Ishikawa (cell line): ENCODE data around the gene ZNF367.

ENCODE experiments used
- EGR1 ChIP-seq: IDR thresholded peaks from 2 replicates; pipeline ENCODE4 v1.6.1; 2012
- EP300 ChIP-seq: IDR thresholded peaks from 2 replicates; pipeline ENCODE4 v1.6.1; 2012; ENCODE audit warnings: borderline replicate concordance
- MAX ChIP-seq: IDR thresholded peaks from 2 replicates; pipeline ENCODE4 v1.6.1; 2012
- REST ChIP-seq: IDR thresholded peaks from 2 replicates; pipeline ENCODE4 v1.6.1; 2012; ENCODE audit warnings: low read depth, mild to moderate bottlenecking
- TAF1 ChIP-seq: IDR thresholded peaks from 2 replicates; pipeline ENCODE4 v1.6.1; 2012; ENCODE audit warnings: low read depth, mild to moderate bottlenecking
- USF1 ChIP-seq: IDR thresholded peaks from 2 replicates; pipeline ENCODE4 v1.6.1; 2012

GRCh38 chr9:96392263-96392662 is 25.9 kb downstream of the ZNF367 start:
- TF ChIP-seq EGR1 (no peak), REST (no peak), TAF1 (no peak), EP300 (no peak), MAX (no peak), USF1 (no peak)
